Urothelium cell line (cell line): ENCODE measurements around the gene RNF215.
A peak's percentile ranks its signal among the peaks of the same experiment; 100 is the strongest.
"Not testable (repeated sequence)": the region's sequence is repeated elsewhere in the genome, so short reads cannot be mapped to it uniquely, and the experiment has no call there.

Experiments
- DNase-seq: peaks from one replicate; pipeline ENCODE4 v3.0.0; 2011; ENCODE audit warnings: low spot score, mixed read lengths
- FAIRE-seq: peaks from 2 replicates; lab custom pipeline; 2011; peaks lifted over from hg19 to GRCh38; lab: Jason Lieb, UNC

RNF215 gene

GRCh38 chr22:30421695-30422480, 34.7 kb upstream of the RNF215 start:
- FAIRE-seq: no peak
- no peak for DNase-seq

- no peak for FAIRE-seq
- peak; percentile 54 for DNase-seq
Observed at GRCh38 chr22:30420347-30421125, 33.3 kb upstream of the RNF215 start.

- no peak for FAIRE-seq
- no peak for DNase-seq
Observed at GRCh38 chr22:30416837-30417236, 29.6 kb upstream of the RNF215 start.

- FAIRE-seq: no peak
- no peak for DNase-seq
Observed at GRCh38 chr22:30416403-30416802, 29.2 kb upstream of the RNF215 start.

- DNase-seq (no peak), FAIRE-seq (no peak)
Observed at GRCh38 chr22:30414525-30415047, 27.4 kb upstream of the RNF215 start.

GRCh38 chr22:30413745-30414524, 26.7 kb upstream of the RNF215 start:
- no peak for FAIRE-seq

GRCh38 chr22:30413001-30413400, 25.8 kb upstream of the RNF215 start:
- DNase-seq: no peak
- FAIRE-seq: no peak

More at GRCh38 chr22:30413745-30414524, 26.7 kb upstream of the RNF215 start:
- no peak for DNase-seq

- DNase-seq (no peak), FAIRE-seq (no peak)
Observed at GRCh38 chr22:30411780-30412179, 24.6 kb upstream of the RNF215 start.

GRCh38 chr22:30408388-30409102, 21.3 kb upstream of the RNF215 start:
- peak; percentile 37 for FAIRE-seq

GRCh38 chr22:30406400-30406799, 19.2 kb upstream of the RNF215 start:
- FAIRE-seq (no peak), DNase-seq (no peak)

More at GRCh38 chr22:30408388-30409102, 21.3 kb upstream of the RNF215 start:
- no peak for DNase-seq

- FAIRE-seq: no peak
- DNase-seq: no peak
Observed at GRCh38 chr22:30405731-30406130, 18.5 kb upstream of the RNF215 start.

GRCh38 chr22:30404307-30404706, 17.1 kb upstream of the RNF215 start:
- no peak for DNase-seq

GRCh38 chr22:30402766-30403104, 15.5 kb upstream of the RNF215 start:
- FAIRE-seq, DNase-seq: not testable (repeated sequence)

More at GRCh38 chr22:30404307-30404706, 17.1 kb upstream of the RNF215 start:
- FAIRE-seq: no peak

- FAIRE-seq: no peak
- no peak for DNase-seq
Observed at GRCh38 chr22:30402028-30402765, 15.0 kb upstream of the RNF215 start.

- not testable (repeated sequence) for FAIRE-seq, DNase-seq
Observed at GRCh38 chr22:30401024-30401423, 13.8 kb upstream of the RNF215 start.

- no peak for DNase-seq
- no peak for FAIRE-seq
Observed at GRCh38 chr22:30400159-30400558, 12.9 kb upstream of the RNF215 start.

- FAIRE-seq: no peak
Observed at GRCh38 chr22:30399718-30400117, 12.5 kb upstream of the RNF215 start.

GRCh38 chr22:30398685-30399680, 11.8 kb upstream of the RNF215 start:
- no peak for FAIRE-seq
- DNase-seq: no peak

More at GRCh38 chr22:30399718-30400117, 12.5 kb upstream of the RNF215 start:
- no peak for DNase-seq
